IMR-90 (cell line): ENCODE data around the gene ACAD9. TPM values are rescaled to one million over a fixed set of nuclear protein-coding genes. Genes with fewer than 3 reads are reported as not detected.

Experiments used
- ATAC-seq: fragments of 200-7000 bp; cut with Tn5 transposase; 2 replicates; pipeline ENCODE4 v1.9.1; 2020; ENCODE audit warnings: low read depth, mild to moderate bottlenecking, moderate library complexity
- BruUV-seq: library from RNA; stranded (reverse); fragments of 400-500 nt; replicated peaks from 2 replicates; lab custom pipeline; 2021; lab: Mats Ljungman, UMichigan
- CTCF ChIA-PET: fragments of 300-600 bp; formaldehyde crosslinking; extraction: SDS; loops from one replicate; lab custom pipeline; 2021; ENCODE audit warnings: antibody characterized with exemption; lab: Yijun Ruan, JAX
- POLR2A ChIA-PET: fragments of 300-600 bp; sonication (Branson Sonifier 250); formaldehyde crosslinking; loops from one replicate; lab custom pipeline; 2022; ENCODE audit warnings: antibody characterized with exemption; ENCODE audit not compliant: unreplicated experiment; lab: Charles Lee
- DNase-seq: peaks from one replicate; pipeline ENCODE4 v3.0.0; 2013
- H2AFZ ChIP-seq: replicated peaks from 2 replicates; pipeline ENCODE3; 2013; ENCODE audit warnings: low read length, mild to moderate bottlenecking; ENCODE audit not compliant: poor library complexity
- H2AK5ac ChIP-seq: 2 replicates; pipeline ENCODE4 v1.6.1; 2013; ENCODE audit warnings: low read depth, low read length, inconsistent platforms
- H2AK9ac ChIP-seq: replicated peaks from 2 replicates; pipeline ENCODE3; 2013; ENCODE audit warnings: mild to moderate bottlenecking, low read depth, low read length, moderate library complexity; ENCODE audit not compliant: poor library complexity
- H2BK120ac ChIP-seq: 2 replicates; pipeline ENCODE4 v1.6.1; 2013; ENCODE audit warnings: low read depth, low read length, inconsistent platforms
- H2BK15ac ChIP-seq: 3 replicates; pipeline ENCODE4 v1.6.1; 2013; ENCODE audit warnings: low read depth, low read length, inconsistent platforms
- H2BK20ac ChIP-seq: 2 replicates; pipeline ENCODE4 v1.6.1; 2013; ENCODE audit warnings: low read depth, mild to moderate bottlenecking, inconsistent platforms, low read length, moderate library complexity
- H2BK5ac ChIP-seq: 2 replicates; pipeline ENCODE4 v1.6.1; 2013; ENCODE audit warnings: mild to moderate bottlenecking, low read depth, low read length, inconsistent platforms; ENCODE audit not compliant: poor library complexity, severe bottlenecking
- H3K14ac ChIP-seq: replicated peaks from 2 replicates; pipeline ENCODE4 v1.6.1; 2013; ENCODE audit warnings: low read depth, low read length, inconsistent platforms
- H3K18ac ChIP-seq: 2 replicates; pipeline ENCODE4 v1.6.1; 2013; ENCODE audit warnings: low read depth, low read length, control low read depth
- H3K23ac ChIP-seq: 2 replicates; pipeline ENCODE4 v1.6.1; 2013; ENCODE audit warnings: low read depth, low read length, inconsistent platforms
- H3K27ac ChIP-seq: 2 replicates; pipeline ENCODE4 v1.5.1; 2013; ENCODE audit warnings: mild to moderate bottlenecking, control low read depth, low read length; ENCODE audit not compliant: insufficient read depth
- H3K27me3 ChIP-seq: 2 replicates; pipeline ENCODE4 v1.6.1; 2013; ENCODE audit warnings: low read length; ENCODE audit not compliant: control insufficient read depth, insufficient read depth
- H3K36me3 ChIP-seq: 2 replicates; pipeline ENCODE4 v1.6.1; 2013; ENCODE audit warnings: low read length, mixed read lengths; ENCODE audit not compliant: control insufficient read depth, insufficient read depth
- H3K4ac ChIP-seq: 2 replicates; pipeline ENCODE4 v1.6.1; 2013; ENCODE audit warnings: low read depth, low read length, inconsistent platforms
- H3K4me1 ChIP-seq: 2 replicates; pipeline ENCODE4 v1.6.1; 2013; ENCODE audit warnings: low read length, mixed read lengths; ENCODE audit not compliant: control insufficient read depth, insufficient read depth
- H3K4me2 ChIP-seq: 2 replicates; pipeline ENCODE4 v1.6.1; 2013; ENCODE audit warnings: low read depth, mild to moderate bottlenecking, control low read depth, low read length, moderate library complexity
- H3K4me3 ChIP-seq: 2 replicates; pipeline ENCODE4 v1.5.1; 2013; ENCODE audit warnings: low read depth, mild to moderate bottlenecking, control low read depth, low read length, moderate library complexity; ENCODE audit not compliant: insufficient read depth
- H3K56ac ChIP-seq: 2 replicates; pipeline ENCODE4 v1.6.1; 2013; ENCODE audit warnings: low read length, inconsistent platforms; ENCODE audit not compliant: insufficient read depth; ENCODE audit errors: extremely low read depth
- H3K79me1 ChIP-seq, 2 experiments: 2 replicates each; pipeline ENCODE4 v1.6.1; 2013; ENCODE audit warnings: low read length in 2 of 2, inconsistent platforms in 1 of 2, low read depth in 1 of 2
- H3K9ac ChIP-seq: 2 replicates; pipeline ENCODE4 v1.6.1; 2013; ENCODE audit warnings: low read depth, low read length, control low read depth
- H3K9me1 ChIP-seq: 2 replicates; pipeline ENCODE4 v1.6.1; 2013; ENCODE audit warnings: low read length, inconsistent platforms; ENCODE audit not compliant: insufficient read depth
- H3K9me3 ChIP-seq: 2 replicates; pipeline ENCODE4 v1.6.1; 2013; ENCODE audit warnings: low read length; ENCODE audit not compliant: control insufficient read depth, insufficient read depth
- H4K20me1 ChIP-seq: 2 replicates; pipeline ENCODE4 v1.6.1; 2013; ENCODE audit warnings: low read length, inconsistent platforms; ENCODE audit not compliant: insufficient read depth
- H4K5ac ChIP-seq: 2 replicates; pipeline ENCODE4 v1.6.1; 2013; ENCODE audit warnings: mild to moderate bottlenecking, low read depth, low read length, control low read depth
- H4K8ac ChIP-seq, 2 experiments: 2 replicates each; pipeline ENCODE4 v1.6.1; 2013; ENCODE audit warnings: low read depth in 2 of 2, low read length in 2 of 2, control low read depth in 1 of 2, inconsistent platforms in 1 of 2
- H4K91ac ChIP-seq: 2 replicates; pipeline ENCODE4 v1.6.1; 2013; ENCODE audit warnings: low read depth, low read length, inconsistent platforms; ENCODE audit not compliant: insufficient read depth
- BHLHE40 ChIP-seq: fragments of 150-350 bp; IDR thresholded peaks from 2 replicates; pipeline ENCODE4 v1.6.1; 2016; ENCODE audit warnings: mild to moderate bottlenecking, low read depth, low read length
- CEBPB ChIP-seq: IDR thresholded peaks from 2 replicates; pipeline ENCODE4 v1.6.1; 2012; ENCODE audit warnings: low read depth, low read length, improper control_type of control experiment
- CHD1 ChIP-seq: IDR thresholded peaks from 2 replicates; pipeline ENCODE4 v1.6.1; 2012; ENCODE audit warnings: low read depth, low read length, improper control_type of control experiment
- CTCF ChIP-seq: conservative IDR thresholded peaks from 2 replicates; pipeline ENCODE4 v1.5.1; 2012; ENCODE audit warnings: mild to moderate bottlenecking, low read depth, low read length, improper control_type of control experiment
- ELK1 ChIP-seq: fragments of 150-350 bp; IDR thresholded peaks from 2 replicates; pipeline ENCODE4 v1.6.1; 2016; ENCODE audit warnings: low read depth, mild to moderate bottlenecking, low read length, moderate library complexity, borderline replicate concordance
- MAFK ChIP-seq: IDR thresholded peaks from 2 replicates; pipeline ENCODE4 v1.6.1; 2012; ENCODE audit warnings: low read depth, low read length, improper control_type of control experiment
- MAZ ChIP-seq: IDR thresholded peaks from 2 replicates; pipeline ENCODE4 v1.6.1; 2012; ENCODE audit warnings: low read depth, mild to moderate bottlenecking, low read length, improper control_type of control experiment, moderate library complexity, borderline replicate concordance
- MXI1 ChIP-seq: IDR thresholded peaks from 2 replicates; pipeline ENCODE4 v1.6.1; 2012; ENCODE audit warnings: low read depth, mild to moderate bottlenecking, low read length, moderate library complexity, borderline replicate concordance
- NFE2L2 ChIP-seq: fragments of 150-350 bp; IDR thresholded peaks from 2 replicates; pipeline ENCODE4 v1.6.1; 2016; ENCODE audit warnings: low read depth, mild to moderate bottlenecking, low read length
- POLR2A ChIP-seq: IDR thresholded peaks from 2 replicates; pipeline ENCODE4 v1.6.1; 2012; ENCODE audit warnings: mild to moderate bottlenecking, low read depth, low read length
- RAD21 ChIP-seq: IDR thresholded peaks from 2 replicates; pipeline ENCODE4 v1.6.1; 2012; ENCODE audit warnings: low read length, improper control_type of control experiment
- RCOR1 ChIP-seq: IDR thresholded peaks from 2 replicates; pipeline ENCODE4 v1.6.1; 2012; ENCODE audit warnings: mild to moderate bottlenecking, low read length, improper control_type of control experiment; ENCODE audit not compliant: insufficient replicate concordance
- RFX5 ChIP-seq: IDR thresholded peaks from 2 replicates; pipeline ENCODE4 v1.8.0; 2012; ENCODE audit warnings: low read depth, mild to moderate bottlenecking, low read length, moderate library complexity
- SMC3 ChIP-seq: fragments of 150-350 bp; IDR thresholded peaks from 2 replicates; pipeline ENCODE4 v1.6.1; 2016; ENCODE audit warnings: low read depth, mild to moderate bottlenecking, antibody characterized with exemption, low read length, moderate library complexity
- WGBS, 2 experiments: methylation state at CpG; one replicate each; pipeline versions ENCODE4 v1.1.5 to v1.1.7; 2013; ENCODE audit warnings: missing lambda C conversion rate in 2 of 2; ENCODE audit not compliant: insufficient read length in 1 of 2; ENCODE audit errors: extremely low coverage in 2 of 2; 5-methylcytosine and 5-hydroxymethylcytosine counted together
- dilution Hi-C: fragments of 300-500 bp; cut with HindIII; formaldehyde crosslinking; loops from one replicate; pipeline ENCODE4 v1.14.3; 2018; ENCODE audit warnings: low sequenced_read_pairs; ENCODE audit not compliant: unreplicated experiment
- in situ Hi-C: fragments of 300-500 bp; cut with MboI; formaldehyde crosslinking; loops from 3 replicates; pipeline ENCODE4 v1.14.3; 2019; ENCODE audit warnings: low sequenced_read_pairs, inconsistent platforms, mixed read lengths
- intact Hi-C: fragments of 100-400 bp; cut with micrococcal nuclease; formaldehyde crosslinking; loops from 2 replicates; pipeline ENCODE4 v1.10.0; 2022
- polyA plus RNA-seq, 3 experiments: library from polyadenylated mRNA; depleted of rRNA; stranded (reverse); fragments of >200 nt; gene quantifications; 2 replicates each; pipeline ENCODE4 v1.2.3, GENCODE V29; 2012; ENCODE audit warnings: low replicate concordance in 1 of 3
- total RNA-seq: library from RNA; depleted of rRNA; stranded (reverse); fragments of >200 nt; gene quantifications from 2 replicates; pipeline ENCODE4 v1.2.3, GENCODE V29; 2012
- TF ChIP-seq, protein P1 (sequence below): fragments of 150-350 bp; IDR thresholded peaks from 2 replicates; pipeline ENCODE4 v1.6.1; 2017; ENCODE audit warnings: mild to moderate bottlenecking, antibody characterized with exemption, low read length, low read depth

The ACAD9 gene
- total and polyA plus RNA-seq, 2 of the 4 experiments (the other 2 are of a cell fraction), result 31.2 to 41.3 TPM

- CTCF ChIA-PET, result interaction anchor here (0.6 kb wide), 1 partner anchor 128 kb away, joined by 3 read pairs; no protein-coding TSS in a partner anchor
- Histone ChIP-seq H3K27me3 (peaks cover 6% of the 10 kb centered on the region; the same call in 1 of the 2 replicates), H2AFZ (no peak overlapping the region), H3K9me1 (no peaks in the 10 kb centered on the region), H3K23ac (no peak overlapping the region), H3K79me1 (peaks cover 8 to 9% of the 10 kb centered on the region in 2 experiments; a peak in 3 of 4 replicates), H3K36me3 (no peaks in the 10 kb centered on the region), H3K9ac (no peak overlapping the region), H3K4me1 (peaks cover 5% of the 10 kb centered on the region), H2BK20ac (no peak overlapping the region), H2BK15ac (no peak overlapping the region), H3K4ac (no peak overlapping the region), H2AK9ac (no peak overlapping the region), H4K8ac (no peak overlapping the region), H3K18ac (no peak overlapping the region), H4K20me1 (no peaks in the 10 kb centered on the region), H4K91ac (no peak overlapping the region), H2BK5ac (no peak overlapping the region), H3K4me2 (no peak overlapping the region), H3K14ac (no peak overlapping the region), H2BK120ac (no peak overlapping the region), H3K27ac (no peak overlapping the region), H3K56ac (no peak overlapping the region), H2AK5ac (no peak overlapping the region), H3K4me3 (no peak overlapping the region), H4K5ac (no peak overlapping the region), H3K9me3 (no peaks in the 10 kb centered on the region)
- BruUV-seq, result no TSS peak
- ATAC-seq (no peak), DNase-seq (no peak)
- dilution Hi-C loops (no loop called here), in situ Hi-C loops (no loop called here), intact Hi-C loops (no loop called here)
- WGBS, 2 experiments, result 54% methylated on average over 3 of the region's 8 CpGs; no CpG with 5 or more reads in 1 of the 2 experiments
- POLR2A ChIA-PET, result no interaction called here
- TF ChIP-seq RFX5, result no peak
- no peak for TF ChIP-seq ELK1
- TF ChIP-seq RAD21, result no peak
- TF ChIP-seq NFE2L2, result no peak
- TF ChIP-seq CEBPB, result no peak
- TF ChIP-seq BHLHE40, result no peak
- TF ChIP-seq SMC3, result no peak
- no peak for TF ChIP-seq CTCF
- no peak for TF ChIP-seq RCOR1
- TF ChIP-seq MXI1, result no peak
- TF ChIP-seq POLR2A, result no peak
- TF ChIP-seq CHD1, result no peak
- TF ChIP-seq MAFK, result no peak
- TF ChIP-seq MAZ, result no peak
- TF ChIP-seq, protein P1, sequence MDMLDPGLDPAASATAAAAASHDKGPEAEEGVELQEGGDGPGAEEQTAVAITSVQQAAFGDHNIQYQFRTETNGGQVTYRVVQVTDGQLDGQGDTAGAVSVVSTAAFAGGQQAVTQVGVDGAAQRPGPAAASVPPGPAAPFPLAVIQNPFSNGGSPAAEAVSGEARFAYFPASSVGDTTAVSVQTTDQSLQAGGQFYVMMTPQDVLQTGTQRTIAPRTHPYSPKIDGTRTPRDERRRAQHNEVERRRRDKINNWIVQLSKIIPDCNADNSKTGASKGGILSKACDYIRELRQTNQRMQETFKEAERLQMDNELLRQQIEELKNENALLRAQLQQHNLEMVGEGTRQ, result no peak
These were observed 6.0 kb upstream of the ACAD9 start for GRCh38 chr3:128873244-128874022.
